A549 (cell line): Measurements from ENCODE around the gene NR1D1. TPM values are rescaled to one million over a fixed set of nuclear protein-coding genes. Genes with fewer than 3 reads are reported as not detected.

Experiments
- ATAC-seq, 2 experiments: fragments of 200-7000 bp in 1 of 2; fragments of >200 bp in 1 of 2; cut with Nextera tagmentation in 1 of 2; cut with Tn5 transposase in 1 of 2; 3 replicates each; pipeline versions ENCODE4 v1.8.0 to v1.9.1; 2018 to 2020; ENCODE audit warnings: mild to moderate bottlenecking in 1 of 2, moderate library complexity in 1 of 2
- CTCF ChIA-PET: fragments of 300-600 bp; sonication (Branson Sonifier 250); formaldehyde crosslinking; extraction: SDS; loops from one replicate; lab custom pipeline; 2021; ENCODE audit warnings: antibody characterized with exemption, inconsistent platforms; lab: Yijun Ruan, JAX
- POLR2A ChIA-PET: fragments of 350-600 bp; formaldehyde crosslinking; extraction: SDS; loops from one replicate; lab custom pipeline; 2021; ENCODE audit warnings: antibody characterized with exemption, inconsistent platforms; lab: Yijun Ruan, JAX
- DNase-seq, 2 experiments: peaks; one replicate each; pipeline versions ENCODE4 v3.0.0 to v3.0.0-alpha.2; 2011 to 2016; ENCODE audit warnings: low read depth in 1 of 2, low spot score in 1 of 2
- FAIRE-seq: peaks from 2 replicates; lab custom pipeline; 2011; peaks lifted over from hg19 to GRCh38; lab: Jason Lieb, UNC
- H3K27ac ChIP-seq, 2 experiments: fragments of >200 bp; sonication (Bioruptor Twin); formaldehyde crosslinking; 3 replicates each; pipeline ENCODE4 v1.5.1; 2016 to 2017
- H3K4me1 ChIP-seq: fragments of >200 bp; sonication (Bioruptor Twin); formaldehyde crosslinking; 3 replicates; pipeline ENCODE4 v1.6.1; 2016
- H3K4me2 ChIP-seq: fragments of >200 bp; sonication (Bioruptor Twin); formaldehyde crosslinking; 3 replicates; pipeline ENCODE4 v1.6.1; 2016
- H3K4me3 ChIP-seq: fragments of >200 bp; sonication (Bioruptor Twin); formaldehyde crosslinking; 3 replicates; pipeline ENCODE4 v1.5.1; 2016
- H3K9me3 ChIP-seq: fragments of >200 bp; sonication (Bioruptor Twin); formaldehyde crosslinking; 3 replicates; pipeline ENCODE4 v1.6.1; 2016
- BCL3 ChIP-seq: fragments of >200 bp; sonication (Bioruptor Twin); formaldehyde crosslinking; IDR thresholded peaks from 3 replicates; pipeline ENCODE4 v1.6.1; 2016
- CEBPB ChIP-seq, 2 experiments: fragments of >200 bp in 1 of 2; sonication (Bioruptor Twin) in 1 of 2; formaldehyde crosslinking in 1 of 2; IDR thresholded peaks; 2 replicates each; pipeline ENCODE4 v1.6.1; 2012 to 2016
- CHD2 ChIP-seq: fragments of 150-350 bp; IDR thresholded peaks from 2 replicates; pipeline ENCODE4 v1.6.1; 2014; ENCODE audit warnings: low read length; ENCODE audit not compliant: partially characterized antibody
- CHD4 ChIP-seq: fragments of 200-600 bp; sonication (generic); IDR thresholded peaks from 2 replicates; pipeline ENCODE4 v1.6.1; 2016; ENCODE audit warnings: antibody characterized with exemption, mild to moderate bottlenecking, borderline replicate concordance
- FOSB ChIP-seq: fragments of 250-450 bp; sonication (Bioruptor Pico); IDR thresholded peaks from 2 replicates; pipeline ENCODE4 v1.5.0; 2020; ENCODE audit warnings: mild to moderate bottlenecking, moderate library complexity
- FOSL2 ChIP-seq, 2 experiments: fragments of 450-650 bp in 1 of 2; fragments of >200 bp in 1 of 2; sonication (Bioruptor Twin) in 1 of 2; formaldehyde crosslinking; IDR thresholded peaks; 2 replicates each; pipeline versions ENCODE4 v1.5.0 to v1.6.1; 2016 to 2020; ENCODE audit warnings: mild to moderate bottlenecking in 1 of 2, moderate library complexity in 1 of 2
- HOXB13 ChIP-seq: fragments of 250-450 bp; sonication (Bioruptor Pico); IDR thresholded peaks from 2 replicates; pipeline ENCODE4 v1.5.0; 2020; ENCODE audit warnings: low read depth, mild to moderate bottlenecking, moderate library complexity
- KDM1A ChIP-seq: fragments of 200-600 bp; sonication (generic); IDR thresholded peaks from 2 replicates; pipeline ENCODE4 v1.6.1; 2016; ENCODE audit warnings: low read depth, mild to moderate bottlenecking
- MAFK ChIP-seq: fragments of 450-650 bp; IDR thresholded peaks from 2 replicates; pipeline ENCODE4 v1.6.1; 2014; ENCODE audit not compliant: partially characterized antibody
- MAX ChIP-seq: IDR thresholded peaks from 2 replicates; pipeline ENCODE4 v1.6.1; 2012
- MYC ChIP-seq: IDR thresholded peaks from 2 replicates; pipeline ENCODE4 v1.6.1; 2012; ENCODE audit warnings: mild to moderate bottlenecking, inconsistent platforms, low read length, improper control_type of control experiment, borderline replicate concordance
- NFE2L2 ChIP-seq: fragments of 150-350 bp; conservative IDR thresholded peaks from 2 replicates; pipeline ENCODE4 v1.6.1; 2014; ENCODE audit warnings: low read length
- POLR2A ChIP-seq: IDR thresholded peaks from 2 replicates; pipeline ENCODE4 v1.6.1; 2012; ENCODE audit warnings: mild to moderate bottlenecking, low read length
- POLR2AphosphoS2 ChIP-seq: conservative IDR thresholded peaks from 2 replicates; pipeline ENCODE4 v1.6.1; 2012; ENCODE audit warnings: low read length, improper control_type of control experiment, inconsistent platforms
- SMC3 ChIP-seq: fragments of >200 bp; sonication (Bioruptor Twin); formaldehyde crosslinking; IDR thresholded peaks from 3 replicates; pipeline ENCODE4 v1.6.1; 2018; ENCODE audit warnings: inconsistent platforms
- ZFP36 ChIP-seq: fragments of 450-650 bp; IDR thresholded peaks from 2 replicates; pipeline ENCODE4 v1.6.1; 2014; ENCODE audit warnings: borderline replicate concordance; ENCODE audit not compliant: partially characterized antibody
- ZSCAN20 ChIP-seq: fragments of 250-450 bp; sonication (Bioruptor Pico); IDR thresholded peaks from 2 replicates; pipeline ENCODE4 v1.8.0; 2022; ENCODE audit warnings: mild to moderate bottlenecking, moderate library complexity
- WGBS: methylation state at CpG from one replicate; pipeline ENCODE4 v1.1.6; 2017; ENCODE audit errors: missing lambda C conversion rate; 5-methylcytosine and 5-hydroxymethylcytosine counted together
- polyA plus RNA-seq, 4 experiments: library from polyadenylated mRNA; depleted of rRNA in 3 of 4; stranded (reverse); fragments of >200 nt; fragmentation: RNase III in 1 of 4; extraction: RNeasy Plus Mini Kit Qiagen cat#74134 plus additional on column Dnase treatment in 1 of 4; gene quantifications; 2 replicates in 3 of 4; 3 replicates in 1 of 4; pipeline ENCODE4 v1.2.3, GENCODE V29; 2011 to 2017
- TF ChIP-seq, protein P1 (sequence below): fragments of 150-350 bp; IDR thresholded peaks from 2 replicates; pipeline ENCODE4 v1.6.1; 2014; ENCODE audit warnings: low read depth, mild to moderate bottlenecking, low read length
- TF ChIP-seq, protein P2 (sequence below): fragments of >200 bp; sonication (Bioruptor Twin); formaldehyde crosslinking; IDR thresholded peaks from 2 replicates; pipeline ENCODE4 v1.6.1; 2016
- TF ChIP-seq, protein P3 (sequence below): fragments of 250-450 bp; sonication (Bioruptor Pico); IDR thresholded peaks from 2 replicates; pipeline ENCODE4 v1.5.0; 2021; ENCODE audit warnings: mild to moderate bottlenecking, moderate library complexity, borderline replicate concordance

The NR1D1 gene
- polyA plus RNA-seq, 2 of the 4 experiments (the other 2 are of a cell fraction): 1.2 to 4.4 TPM

- TF ChIP-seq, protein P1, sequence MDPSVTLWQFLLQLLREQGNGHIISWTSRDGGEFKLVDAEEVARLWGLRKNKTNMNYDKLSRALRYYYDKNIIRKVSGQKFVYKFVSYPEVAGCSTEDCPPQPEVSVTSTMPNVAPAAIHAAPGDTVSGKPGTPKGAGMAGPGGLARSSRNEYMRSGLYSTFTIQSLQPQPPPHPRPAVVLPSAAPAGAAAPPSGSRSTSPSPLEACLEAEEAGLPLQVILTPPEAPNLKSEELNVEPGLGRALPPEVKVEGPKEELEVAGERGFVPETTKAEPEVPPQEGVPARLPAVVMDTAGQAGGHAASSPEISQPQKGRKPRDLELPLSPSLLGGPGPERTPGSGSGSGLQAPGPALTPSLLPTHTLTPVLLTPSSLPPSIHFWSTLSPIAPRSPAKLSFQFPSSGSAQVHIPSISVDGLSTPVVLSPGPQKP: no peak
- TF ChIP-seq CHD4 (no peak), ZSCAN20 (no peak), FOSB (CRISPR knock-in tag) (no peak)
These were observed 29.1 kb upstream of the NR1D1 start (continued) for GRCh38 chr17:40129498-40129897.

- 16% methylated on average over 9 of the region's 9 CpGs for WGBS
- CTCF ChIA-PET: interaction anchor here (1.0 to 9.6 kb wide), 16 partner anchors 9 to 111 kb away, joined by 3 to 123 read pairs (median 6); partner anchors contain the start of genes CASC3 and NR1D1
- Histone ChIP-seq H3K27ac (peak overlapping the region; percentile 94 to 100), H3K4me1 (peaks cover 24% of the 10 kb centered on the region), H3K9me3 (no peaks in the 10 kb centered on the region), H3K4me3 (peak overlapping the region; percentile 67), H3K4me2 (peak overlapping the region; percentile 78)
- FAIRE-seq (no peak), ATAC-seq (0 out of 6 replicates have a peak, but pooled peaks of 1 of the 2 experiments have one; percentile 0), DNase-seq (peak in 1 of 2 experiments; percentile 23)
- TF ChIP-seq CEBPB (IDR thresholded peaks at IDR 0.05): no peak
- TF ChIP-seq POLR2AphosphoS2: no peak
- no peak for TF ChIP-seq ZFP36
- no peak for TF ChIP-seq NFE2L2
- no peak for TF ChIP-seq FOSL2 (IDR thresholded peaks at IDR 0.05)
- TF ChIP-seq FOSL2 (CRISPR knock-in tag; IDR thresholded peaks at IDR 0.05): no peak
- TF ChIP-seq HOXB13 (CRISPR knock-in tag): no peak
- TF ChIP-seq MYC: no peak
- POLR2A ChIA-PET: interaction anchor here (0.6 to 6.5 kb wide), 5 partner anchors 9 to 24 kb away, joined by 3 to 60 read pairs (median 34); partner anchors contain the start of genes CASC3 and NR1D1
These were observed 24.1 kb upstream of the NR1D1 start for GRCh38 chr17:40124279-40125141.

DNA sequence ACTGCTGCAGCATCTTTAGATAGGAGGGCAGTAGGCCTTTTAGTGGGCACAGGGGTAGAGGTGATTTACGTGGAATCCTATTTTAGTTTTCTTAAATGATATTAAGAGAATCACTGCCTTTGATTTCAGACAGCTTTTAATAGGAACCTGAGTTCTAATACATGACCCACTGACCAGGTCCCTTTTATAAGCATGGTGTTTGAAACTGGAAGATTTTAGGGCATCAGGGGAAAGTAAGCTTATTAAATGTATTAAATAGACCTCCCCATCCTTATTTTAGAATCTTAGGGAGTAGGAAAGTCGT is 23.4 kb upstream of the NR1D1 start:
- POLR2A ChIA-PET: interaction anchor here (1.1 to 6.5 kb wide), 5 partner anchors 10 to 24 kb away, joined by 3 to 60 read pairs (median 34); partner anchors contain the start of genes CASC3 and NR1D1
- H3K27ac ChIP-seq: peak overlapping the region; percentile 94 to 100

DNA sequence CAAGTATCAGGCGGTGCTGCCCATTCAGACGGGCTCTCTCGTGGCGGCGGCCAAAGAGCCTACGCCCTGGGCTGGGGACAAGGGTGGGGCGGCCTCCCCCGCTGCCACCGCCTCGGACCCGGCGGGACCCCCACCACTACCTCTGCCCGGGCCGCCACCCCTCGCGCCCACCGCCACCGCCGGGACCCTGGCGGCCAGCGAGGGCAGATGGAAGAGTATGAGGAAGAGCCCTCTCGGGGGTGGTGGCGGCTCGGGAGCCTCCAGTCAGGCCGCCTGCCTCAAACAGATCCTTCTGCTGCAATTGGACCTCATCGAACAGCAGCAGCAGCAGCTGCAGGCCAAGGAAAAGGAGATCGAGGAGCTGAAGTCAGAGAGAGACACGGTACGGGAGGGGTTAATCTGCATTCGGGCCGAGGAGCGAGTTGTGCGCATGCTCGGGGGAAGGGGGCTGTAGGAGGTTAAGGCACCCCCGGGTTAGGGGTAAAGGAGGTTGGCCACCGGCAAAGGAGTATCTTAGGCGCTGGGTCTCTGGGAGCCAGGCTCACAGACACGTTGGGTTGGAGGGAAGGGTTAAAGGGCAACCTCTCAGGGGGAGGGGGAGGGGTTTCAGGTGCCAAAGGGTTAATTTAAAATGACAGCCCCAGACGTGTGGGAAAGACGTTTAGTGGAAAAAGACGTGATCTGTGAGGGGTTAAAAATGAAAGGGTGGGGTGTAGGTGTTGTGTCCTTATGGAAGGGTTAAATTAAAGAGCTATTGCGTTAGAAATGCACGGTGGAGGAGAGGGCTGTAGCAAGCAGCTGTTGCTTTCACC is 22.8 kb upstream of the NR1D1 start:
- peak; percentile 86 for TF ChIP-seq MAX
- no peak for TF ChIP-seq BCL3
- TF ChIP-seq, protein P2, sequence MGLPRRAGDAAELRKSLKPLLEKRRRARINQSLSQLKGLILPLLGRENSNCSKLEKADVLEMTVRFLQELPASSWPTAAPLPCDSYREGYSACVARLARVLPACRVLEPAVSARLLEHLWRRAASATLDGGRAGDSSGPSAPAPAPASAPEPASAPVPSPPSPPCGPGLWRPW: no peak
- TF ChIP-seq, protein P3, sequence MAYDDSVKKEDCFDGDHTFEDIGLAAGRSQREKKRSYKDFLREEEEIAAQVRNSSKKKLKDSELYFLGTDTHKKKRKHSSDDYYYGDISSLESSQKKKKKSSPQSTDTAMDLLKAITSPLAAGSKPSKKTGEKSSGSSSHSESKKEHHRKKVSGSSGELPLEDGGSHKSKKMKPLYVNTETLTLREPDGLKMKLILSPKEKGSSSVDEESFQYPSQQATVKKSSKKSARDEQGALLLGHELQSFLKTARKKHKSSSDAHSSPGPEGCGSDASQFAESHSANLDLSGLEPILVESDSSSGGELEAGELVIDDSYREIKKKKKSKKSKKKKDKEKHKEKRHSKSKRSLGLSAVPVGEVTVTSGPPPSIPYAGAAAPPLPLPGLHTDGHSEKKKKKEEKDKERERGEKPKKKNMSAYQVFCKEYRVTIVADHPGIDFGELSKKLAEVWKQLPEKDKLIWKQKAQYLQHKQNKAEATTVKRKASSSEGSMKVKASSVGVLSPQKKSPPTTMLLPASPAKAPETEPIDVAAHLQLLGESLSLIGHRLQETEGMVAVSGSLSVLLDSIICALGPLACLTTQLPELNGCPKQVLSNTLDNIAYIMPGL (CRISPR knock-in tag): no peak
- no peak for TF ChIP-seq ZFP36
- peak; percentile 29 for TF ChIP-seq CHD2
- peak; percentile 98 for TF ChIP-seq KDM1A
- TF ChIP-seq POLR2A: no peak
- no peak for TF ChIP-seq FOSL2 (IDR thresholded peaks at IDR 0.05)
- no peak for TF ChIP-seq FOSL2 (CRISPR knock-in tag; IDR thresholded peaks at IDR 0.05)
- TF ChIP-seq, all 56 proteins: peak for 3
- peak; percentile 31 to 48; a peak in 5 of 6 replicates for ATAC-seq
- ChIA-PET POLR2A (interaction anchor here (1.1 to 6.5 kb wide), 5 partner anchors 10 to 23 kb away, joined by 3 to 60 read pairs (median 34); partner anchors contain the start of genes CASC3 and NR1D1), CTCF (interaction anchor here (0.7 to 9.6 kb wide), 24 partner anchors 10 to 178 kb away, joined by 3 to 123 read pairs (median 5); partner anchors contain the start of genes CASC3, CSF3 and NR1D1)
- 2% methylated on average over 37 of the region's 43 CpGs for WGBS
- no peaks in the 10 kb centered on the region for H3K9me3 ChIP-seq
- H3K4me1 ChIP-seq: peaks cover 24% of the 10 kb centered on the region
- peak; percentile 72 for DNase-seq
- peak; percentile 46 for FAIRE-seq
- peak overlapping the region; percentile 78 for H3K4me2 ChIP-seq
- peak overlapping the region; percentile 67 for H3K4me3 ChIP-seq
- H3K27ac ChIP-seq: peak overlapping the region; percentile 94 to 100

More for the DNA sequence above, 23.4 kb upstream of the NR1D1 start:
- FAIRE-seq: no peak
- peak overlapping the region; percentile 67 for H3K4me3 ChIP-seq
- CTCF ChIA-PET: interaction anchor here (1.0 to 9.6 kb wide), 15 partner anchors 10 to 111 kb away, joined by 3 to 123 read pairs (median 6); partner anchors contain the start of genes CASC3 and NR1D1
- H3K4me2 ChIP-seq: peak overlapping the region; percentile 78
- no peaks in the 10 kb centered on the region for H3K9me3 ChIP-seq
- no peak for TF ChIP-seq SMC3
- TF ChIP-seq ZSCAN20: no peak
- no peak for TF ChIP-seq MAFK
- no peak for TF ChIP-seq CHD4
- TF ChIP-seq, all 56 proteins: peak for 0
- no peak for DNase-seq
- 0% methylated on average over 2 of the region's 2 CpGs for WGBS
- no peak for ATAC-seq
- peaks cover 24% of the 10 kb centered on the region for H3K4me1 ChIP-seq
